HG03575 (cell line): ENCODE measurements around the gene HOXD1.

Experiments
- ATAC-seq: cut with Tn5 transposase; IDR thresholded peaks from one replicate; pipeline ENCODE4 v1.9.1; 2021; ENCODE audit not compliant: unreplicated experiment, insufficient number of reproducible peaks, low FRiP score; ENCODE audit errors: extremely low read depth

The HOXD1 gene

GRCh38 chr2:176175709-176176607 lies 12.5 kb upstream of the HOXD1 start:
- ATAC-seq: no peak

DNA sequence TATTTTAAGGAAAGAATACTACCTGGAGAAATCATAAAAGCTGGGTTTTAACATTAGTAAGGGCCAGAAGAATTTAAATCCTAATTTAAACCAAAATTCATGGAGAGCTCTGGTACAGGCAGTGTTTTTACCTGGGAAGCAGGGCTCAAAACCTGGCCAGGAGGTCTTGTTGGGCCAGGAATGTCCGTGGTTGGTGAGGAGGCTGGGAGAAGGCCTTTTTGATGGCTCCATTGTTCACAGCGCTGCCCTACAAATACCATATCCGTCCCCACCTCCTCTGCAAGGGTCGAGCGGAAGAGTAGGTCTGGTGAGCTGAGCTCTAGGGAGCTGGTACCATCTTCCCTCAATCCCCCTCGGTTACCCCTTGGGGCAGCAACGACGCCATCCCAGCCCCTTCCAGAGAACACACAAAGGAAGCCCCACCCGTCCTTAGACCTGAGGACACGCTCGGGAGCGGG lies 10.9 kb upstream of the HOXD1 start:
- ATAC-seq: no peak

GRCh38 chr2:176178038-176178756 lies 10.3 kb upstream of the HOXD1 start:
- no peak for ATAC-seq

DNA sequence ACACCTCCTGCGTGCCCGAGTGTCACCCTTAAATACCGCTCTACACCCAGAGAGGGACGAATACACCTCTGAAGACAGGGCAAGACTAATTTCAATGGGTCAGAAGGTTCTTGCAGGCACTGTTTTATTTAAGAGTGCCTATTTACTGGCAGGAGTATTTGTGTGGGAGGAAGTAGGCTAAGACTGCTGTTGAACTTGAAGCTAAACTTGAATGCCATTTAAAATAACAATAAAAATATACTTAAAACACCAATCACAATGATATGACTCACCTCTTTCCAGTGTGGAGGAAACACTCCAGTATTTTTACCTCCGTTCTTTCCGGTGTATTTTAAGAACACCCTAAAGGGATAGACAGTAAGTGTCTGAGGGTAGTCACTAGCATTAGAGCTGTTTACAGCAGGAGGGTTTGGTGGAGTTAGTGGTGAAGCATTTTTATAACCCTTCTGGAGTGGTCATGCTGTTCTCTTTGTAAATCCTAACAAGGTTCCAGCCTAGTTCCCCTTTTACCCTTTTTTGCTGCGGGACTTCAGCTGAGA lies 9.6 kb upstream of the HOXD1 start:
- ATAC-seq: no peak

DNA sequence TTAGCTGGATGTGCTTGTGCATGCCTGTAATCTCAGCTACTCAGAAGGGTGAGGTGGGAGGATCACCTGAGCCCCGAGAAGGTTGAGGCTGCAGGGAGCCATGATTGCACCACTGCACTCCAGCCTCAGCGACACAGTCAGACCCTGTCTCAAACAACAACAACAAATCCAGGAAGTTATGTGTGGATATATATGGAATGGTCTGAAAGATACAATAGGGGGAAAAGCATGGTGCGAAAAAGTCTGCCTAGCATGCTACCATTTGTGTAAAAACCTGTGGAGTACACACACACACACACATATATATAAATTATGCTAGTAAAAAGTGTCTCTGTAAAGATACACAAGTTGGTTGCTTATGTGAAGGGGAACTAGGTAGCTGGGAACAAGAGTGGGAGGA lies 6.9 kb upstream of the HOXD1 start:
- no peak for ATAC-seq

- ATAC-seq: no peak
Observed at GRCh38 chr2:176182671-176183070, 5.8 kb upstream of the HOXD1 start.

GRCh38 chr2:176184749-176185148 lies 3.7 kb upstream of the HOXD1 start:
- ATAC-seq: no peak

- no peak for ATAC-seq
Observed at GRCh38 chr2:176186024-176186423, 2.4 kb upstream of the HOXD1 start.

DNA sequence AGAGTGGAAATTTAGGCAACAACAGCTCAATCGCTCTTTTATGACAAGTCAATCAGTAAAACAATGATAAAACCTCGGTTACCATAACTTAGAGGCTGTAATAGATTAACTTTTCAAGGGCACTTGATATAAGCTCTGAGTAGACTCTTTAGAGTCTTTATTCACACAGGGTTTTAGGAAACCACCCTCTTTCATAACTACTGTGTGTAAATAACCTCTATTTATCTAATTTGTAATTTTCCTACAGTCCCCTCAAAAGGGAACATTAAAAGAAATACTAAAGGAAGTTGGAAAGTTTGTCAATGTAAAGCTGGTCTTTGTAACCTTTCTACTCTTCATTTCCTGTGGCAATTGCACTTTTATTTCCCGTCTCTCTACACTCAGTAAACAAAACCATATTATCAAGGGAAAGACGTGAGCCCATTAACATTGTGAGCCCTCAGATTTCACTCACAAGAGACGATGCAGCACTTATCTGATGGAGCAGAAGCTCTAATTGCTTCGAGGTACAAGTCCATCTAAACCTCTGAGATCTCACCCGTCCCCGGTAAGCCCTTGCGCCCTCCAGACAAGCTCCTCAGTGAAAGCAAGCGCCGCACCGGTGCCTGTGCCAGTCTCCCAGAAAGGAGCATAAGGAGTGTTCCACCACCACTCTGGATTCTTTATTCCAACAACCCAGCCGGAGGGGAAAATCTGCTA lies 1.1 kb upstream of the HOXD1 start:
- ATAC-seq: no peak

GRCh38 chr2:176188774-176189680 lies 559 bp downstream of the HOXD1 start:
- no peak for ATAC-seq

DNA sequence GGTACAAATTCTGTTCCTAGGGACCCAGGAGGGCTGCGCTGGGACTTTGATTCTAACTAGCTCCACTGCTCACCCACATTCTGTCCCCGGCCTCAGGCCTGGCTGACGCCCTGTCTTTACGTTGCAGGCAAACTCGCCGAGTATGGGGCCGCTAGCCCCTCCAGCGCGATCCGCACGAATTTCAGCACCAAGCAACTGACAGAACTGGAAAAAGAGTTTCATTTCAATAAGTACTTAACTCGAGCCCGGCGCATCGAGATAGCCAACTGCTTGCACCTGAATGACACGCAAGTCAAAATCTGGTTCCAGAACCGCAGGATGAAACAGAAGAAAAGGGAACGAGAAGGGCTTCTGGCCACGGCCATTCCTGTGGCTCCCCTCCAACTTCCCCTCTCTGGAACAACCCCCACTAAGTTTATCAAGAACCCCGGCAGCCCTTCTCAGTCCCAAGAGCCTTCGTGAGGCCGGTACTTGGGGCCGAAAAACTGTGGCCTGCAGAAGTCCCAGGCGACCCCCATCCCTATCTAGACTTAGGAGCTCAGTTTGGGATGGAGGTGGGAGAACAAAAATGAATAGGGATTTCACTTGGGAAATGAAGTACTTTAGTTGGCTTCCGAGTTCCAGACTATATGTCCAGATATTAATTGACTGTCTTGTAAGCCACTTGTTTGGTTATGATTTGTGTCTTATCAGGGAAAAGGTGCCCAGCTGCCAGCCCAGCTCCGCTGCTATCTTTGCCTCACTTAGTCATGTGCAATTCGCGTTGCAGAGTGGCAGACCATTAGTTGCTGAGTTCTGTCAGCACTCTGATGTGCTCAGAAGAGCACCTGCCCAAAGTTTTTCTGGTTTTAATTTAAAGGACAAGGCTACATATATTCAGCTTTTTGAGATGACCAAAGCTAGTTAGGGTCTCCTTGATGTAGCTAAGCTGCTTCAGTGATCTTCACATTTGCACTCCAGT lies 1.5 kb downstream of the HOXD1 start:
- ATAC-seq: no peak

DNA sequence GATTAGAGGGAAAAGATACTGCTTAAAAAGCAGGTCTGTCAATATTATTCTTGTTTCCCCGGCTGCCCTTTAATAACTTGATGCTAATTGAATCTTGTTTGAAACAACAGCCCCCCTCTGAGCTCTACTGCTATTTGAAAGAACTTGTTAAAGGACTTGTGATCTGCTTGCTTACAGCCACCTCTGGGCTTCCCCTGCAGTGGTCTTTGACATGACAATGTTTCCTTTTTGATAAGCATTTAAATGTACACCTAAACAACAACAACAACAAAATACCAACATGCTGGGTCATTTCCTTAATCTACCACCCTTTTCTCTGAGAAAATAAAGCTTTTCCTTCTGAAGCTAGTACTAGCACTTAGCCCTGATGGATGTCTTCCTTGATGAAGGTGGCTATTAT lies 3.9 kb downstream of the HOXD1 start:
- ATAC-seq: no peak

DNA sequence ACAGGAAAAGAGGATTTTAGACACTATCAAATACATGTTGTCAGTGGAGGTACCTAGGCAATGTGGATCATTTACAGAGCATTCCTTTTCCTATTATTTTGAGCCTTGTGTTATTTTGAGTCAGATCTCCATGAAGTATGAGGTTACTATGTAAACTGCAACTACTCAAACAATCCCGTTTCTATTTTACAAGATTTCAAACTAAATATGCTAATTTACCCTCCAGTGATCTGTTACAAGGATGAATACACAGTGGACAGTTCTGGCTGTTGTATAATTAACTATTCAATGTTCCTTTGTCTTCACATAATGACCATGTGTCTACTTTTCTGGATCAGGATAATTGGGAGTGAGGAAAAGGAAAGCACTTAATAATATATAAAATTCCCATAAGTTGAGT lies 4.6 kb downstream of the HOXD1 start:
- no peak for ATAC-seq

- ATAC-seq: no peak
Observed at GRCh38 chr2:176199902-176200301, 11.4 kb downstream of the HOXD1 start.

GRCh38 chr2:176200971-176201370 lies 12.5 kb downstream of the HOXD1 start:
- ATAC-seq: no peak

GRCh38 chr2:176202491-176202890 lies 14.0 kb downstream of the HOXD1 start:
- ATAC-seq: no peak

DNA sequence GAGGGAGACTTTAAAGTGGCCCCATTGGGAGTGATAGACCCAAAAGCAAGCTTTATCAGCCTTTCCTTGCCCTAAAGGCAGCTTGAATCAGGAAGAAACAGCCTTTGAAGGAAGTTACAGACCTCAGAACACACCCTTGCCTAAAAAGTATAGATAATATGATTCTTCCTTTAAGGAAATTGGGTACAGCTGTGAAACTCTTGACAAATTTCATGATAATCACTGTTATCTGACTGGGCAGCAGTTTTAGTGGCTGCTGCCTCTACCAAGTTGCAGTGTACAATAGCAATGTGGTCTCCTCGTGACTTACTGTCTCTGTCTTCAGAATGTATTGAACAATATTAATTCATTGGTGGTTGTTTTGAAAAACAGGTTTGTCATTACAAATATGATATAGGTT lies 16.7 kb downstream of the HOXD1 start:
- ATAC-seq: no peak
